ENCODE results near the gene CUEDC1.
"Not testable (repeated sequence)": the region's sequence is repeated elsewhere in the genome, so short reads cannot be mapped to it uniquely, and the experiment has no call there.

Gene CUEDC1

GRCh38 chr17:57859601-57860413, 95.4 kb downstream of the CUEDC1 start:
- no peak for DNase-seq

GRCh38 chr17:57858838-57859237, 96.4 kb downstream of the CUEDC1 start:
- no peak for DNase-seq

DNA sequence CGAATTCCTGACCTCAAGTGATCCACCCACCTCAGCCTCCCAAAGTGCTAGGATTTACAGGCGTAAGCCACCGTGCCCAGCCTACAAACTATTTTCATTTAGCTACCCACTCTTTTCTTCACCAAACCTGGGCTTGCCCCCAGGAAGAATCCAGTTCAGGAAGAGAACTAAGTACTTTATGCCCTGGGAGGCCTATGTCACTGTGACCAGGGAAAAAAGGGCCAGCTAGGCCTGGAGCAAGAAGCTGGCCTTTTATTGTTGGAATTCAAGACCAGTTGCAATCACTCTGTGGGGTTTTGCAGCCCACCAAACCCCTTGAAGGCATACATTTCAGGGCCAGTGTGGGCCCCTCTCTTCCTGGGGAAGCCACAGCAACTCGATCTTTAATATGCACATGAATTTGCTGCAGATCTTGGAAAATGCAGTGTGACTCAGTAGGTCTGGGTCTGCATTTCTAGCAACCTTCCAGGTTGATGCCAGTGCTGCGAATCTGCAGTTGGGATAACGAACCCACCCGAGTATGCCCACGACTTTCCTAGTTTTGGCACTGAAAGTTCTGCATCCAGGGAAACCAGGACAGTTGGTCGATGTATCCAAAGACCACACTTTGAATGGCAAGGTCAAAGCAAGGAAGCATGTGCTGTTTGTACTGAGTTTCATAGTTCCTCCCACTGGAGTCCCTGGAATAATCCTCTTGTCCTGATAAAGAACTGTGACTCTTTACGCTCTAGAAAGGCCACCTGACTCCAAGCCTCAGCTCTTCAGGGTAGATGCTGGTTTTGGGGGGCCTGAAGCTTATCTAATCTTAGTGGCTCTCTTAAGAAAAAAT, 98.2 kb downstream of the CUEDC1 start:
- no peak for DNase-seq

DNA sequence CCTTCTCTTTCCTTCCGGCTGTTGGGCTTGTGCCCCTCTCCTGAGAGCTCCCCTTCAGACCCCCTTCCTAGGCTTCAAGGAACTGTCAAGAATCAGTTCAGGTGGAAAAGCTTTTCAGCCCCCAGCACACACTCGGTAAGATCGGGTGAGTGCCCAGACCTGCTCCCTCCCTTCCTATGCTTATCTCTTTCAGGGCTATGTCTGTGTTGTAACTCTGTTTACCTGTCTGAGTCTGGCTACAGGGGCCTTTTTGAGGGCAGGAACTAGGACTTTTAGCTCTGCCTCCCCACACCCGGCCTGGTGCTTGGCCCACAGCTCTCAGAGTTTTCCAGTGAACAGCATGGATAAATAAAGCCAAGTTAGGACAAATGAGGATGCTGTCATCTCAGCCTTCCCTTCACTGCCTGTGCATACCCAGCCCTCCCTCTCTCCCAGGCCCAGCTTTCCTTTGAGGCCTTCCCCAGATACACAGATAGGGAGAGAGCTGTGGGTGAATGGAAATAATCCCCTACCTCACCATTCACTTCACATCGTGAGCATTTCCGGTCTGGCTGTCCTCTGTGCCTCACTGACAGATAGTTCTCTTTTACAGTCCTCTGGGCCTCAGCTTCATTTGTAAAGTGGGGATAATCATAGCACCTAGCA, 99.7 kb downstream of the CUEDC1 start:
- DNase-seq, result no peak

DNA sequence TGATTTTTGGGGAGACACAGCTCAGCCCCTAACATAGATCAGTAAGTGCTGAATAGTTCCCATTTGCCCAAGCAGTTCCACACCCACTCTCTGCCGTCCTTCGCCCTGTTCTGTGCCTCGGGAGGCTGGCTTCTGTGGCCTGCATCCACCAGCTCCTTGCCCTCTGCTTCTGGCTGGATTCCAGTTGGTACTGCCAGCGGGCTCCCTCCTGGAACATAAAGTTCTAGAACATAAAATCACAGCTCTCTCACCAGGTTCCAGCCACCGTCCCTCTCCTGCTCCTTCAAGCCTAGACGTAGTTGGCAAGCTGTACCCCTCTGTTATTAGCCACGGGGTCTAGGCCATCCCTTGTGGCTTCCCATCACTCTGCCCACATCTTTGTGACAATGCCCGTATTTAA, 101.5 kb downstream of the CUEDC1 start:
- no peak for DNase-seq

- DNase-seq, result no peak
Observed at GRCh38 chr17:57852955-57853328, 102.3 kb downstream of the CUEDC1 start.

GRCh38 chr17:57852092-57852954, 102.9 kb downstream of the CUEDC1 start:
- DNase-seq, result no peak

DNA sequence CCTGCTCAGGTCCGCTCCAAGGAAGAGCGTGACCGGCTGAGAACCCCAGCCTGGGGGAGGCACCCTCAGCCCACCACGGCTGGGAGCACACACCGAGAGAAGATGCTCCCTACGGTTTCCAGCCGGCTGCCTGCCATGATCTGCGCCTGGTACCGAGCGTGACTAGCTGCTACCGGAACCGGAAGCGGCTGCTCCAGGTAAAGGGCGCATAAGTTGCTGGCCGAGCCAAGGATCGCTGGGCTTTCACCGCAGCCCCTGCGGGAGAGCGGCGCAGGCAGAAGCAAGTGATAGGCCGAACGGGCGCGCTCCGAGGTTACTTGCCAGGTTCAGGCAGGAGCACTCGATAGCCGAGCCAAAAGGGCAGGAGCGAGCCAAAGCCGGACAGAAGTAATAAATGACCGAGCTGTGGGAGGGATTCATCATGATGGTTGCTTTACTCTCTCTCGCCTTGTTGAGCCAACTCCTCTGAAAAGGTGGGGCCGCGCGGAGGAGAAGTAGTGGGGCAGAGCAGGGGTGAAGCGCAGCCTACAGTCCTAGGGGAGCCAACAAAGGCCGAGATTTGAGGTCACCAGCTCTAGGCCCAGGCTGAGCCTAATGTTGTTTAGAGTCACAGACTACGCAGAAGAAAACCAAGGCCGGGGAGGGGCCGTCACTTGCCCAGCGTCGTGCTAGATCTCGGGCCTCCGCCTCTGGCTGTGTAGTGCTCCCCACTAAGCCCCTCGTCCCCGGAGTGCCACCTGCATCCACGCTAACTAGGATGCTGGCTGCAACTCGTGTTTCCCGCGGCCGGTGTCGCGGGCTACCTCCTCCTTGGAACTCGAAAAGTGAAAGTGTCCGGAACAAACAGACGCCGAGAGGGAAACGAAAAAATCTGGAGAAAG, 105.1 kb downstream of the CUEDC1 start, which contains the start of gene MRPS23:
Gene MRPS23 (minus strand): TSS at position 171 of the 881 bp plus-strand sequence. CDS start 34 bp downstream, at position 137.
- DNase-seq, result peak; percentile 98

- no peak for DNase-seq
Observed at GRCh38 chr17:57849163-57849873, 105.9 kb downstream of the CUEDC1 start.

GRCh38 chr17:57846056-57846945, 108.9 kb downstream of the CUEDC1 start:
- DNase-seq, result not testable (repeated sequence)

GRCh38 chr17:57842280-57842679, 112.9 kb downstream of the CUEDC1 start:
- no peak for DNase-seq

GRCh38 chr17:57839571-57839923, 115.7 kb downstream of the CUEDC1 start:
- no peak for DNase-seq

DNA sequence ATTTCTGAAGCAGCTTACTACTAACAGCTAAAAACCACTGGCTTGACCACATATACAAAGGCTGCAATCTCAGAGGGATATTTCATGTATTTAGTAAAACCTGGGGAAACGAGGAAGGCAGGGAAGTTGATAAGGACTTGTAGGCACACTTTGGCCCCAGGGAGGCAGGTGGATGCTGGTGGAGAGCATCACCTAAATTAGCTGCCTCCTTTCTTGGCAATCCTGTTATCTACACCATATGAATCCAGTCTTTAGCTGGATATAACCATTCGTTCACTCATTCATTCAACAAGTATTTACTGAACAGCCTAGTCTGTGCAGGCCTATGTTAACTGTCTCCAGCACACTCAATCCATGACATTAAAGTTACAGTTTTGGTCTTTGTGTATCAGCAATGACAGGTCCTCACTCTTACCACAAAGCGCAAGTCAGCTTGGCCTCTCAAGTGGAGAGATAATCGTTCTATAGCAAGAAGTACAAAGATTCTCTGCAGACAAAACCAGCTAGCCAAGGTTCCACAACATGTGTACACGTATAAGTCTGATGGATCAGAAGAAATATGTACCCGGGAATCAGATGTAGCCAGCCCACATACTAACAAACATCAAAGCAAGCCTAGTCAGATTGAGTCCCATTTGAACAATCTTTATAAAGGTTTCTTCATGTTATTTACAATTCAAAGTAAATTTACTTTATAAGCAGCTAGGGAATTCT, 116.2 kb downstream of the CUEDC1 start:
- no peak for DNase-seq

DNA sequence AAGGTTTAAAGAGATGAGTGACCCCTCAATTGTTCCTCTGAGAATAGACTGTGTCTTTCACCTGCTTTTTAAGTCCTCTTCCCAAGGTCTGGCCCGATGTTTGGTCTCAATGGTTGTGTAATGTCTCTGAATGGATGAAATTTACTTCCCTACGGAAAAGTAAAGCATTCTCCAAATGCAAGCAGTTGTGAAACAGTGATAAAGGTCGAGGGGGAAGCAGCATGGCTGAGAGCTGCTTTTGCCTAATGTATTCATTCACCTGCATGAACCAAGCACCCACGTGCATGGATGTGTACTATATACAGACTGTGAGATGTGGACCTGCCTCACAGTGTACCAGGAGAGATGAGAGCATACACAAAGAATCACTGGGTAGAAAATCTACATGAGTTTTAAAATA, 116.8 kb downstream of the CUEDC1 start:
- no peak for DNase-seq

GRCh38 chr17:57835333-57835900, 119.8 kb downstream of the CUEDC1 start:
- DNase-seq, result no peak

GRCh38 chr17:57834146-57834741, 121.0 kb downstream of the CUEDC1 start:
- DNase-seq, result no peak

GRCh38 chr17:57833179-57833939, 121.9 kb downstream of the CUEDC1 start:
- DNase-seq, result peak; percentile 69
